GM23338 (cell line): ENCODE data around the gene TRAPPC2.

Experiments used
- CREB1 ChIP-seq: fragments of 250-450 bp; sonication (Bioruptor Pico); IDR thresholded peaks from 2 replicates; pipeline ENCODE4 v1.5.0; 2020; ENCODE audit warnings: low read depth, mild to moderate bottlenecking, moderate library complexity
- CTCF ChIP-seq, 2 experiments: fragments of 200-600 bp in 1 of 2; sonication (generic) in 1 of 2; conservative IDR thresholded peaks; 2 replicates each; pipeline versions ENCODE4 v1.5.1 to v1.6.1; 2016 to 2017; ENCODE audit warnings: antibody characterized with exemption in 2 of 2, low read depth in 2 of 2, mild to moderate bottlenecking in 2 of 2, moderate library complexity in 1 of 2
- EZH2 ChIP-seq: fragments of 200-600 bp; sonication (generic); IDR thresholded peaks from one replicate; pipeline ENCODE4 v1.8.0; 2017; ENCODE audit warnings: antibody characterized with exemption, mild to moderate bottlenecking, low read depth; ENCODE audit not compliant: unreplicated experiment
- EZH2phosphoT487 ChIP-seq: fragments of 200-600 bp; sonication (generic); IDR thresholded peaks from one replicate; pipeline ENCODE4 v1.8.1; 2018; ENCODE audit warnings: antibody characterized with exemption; ENCODE audit not compliant: unreplicated experiment
- JUNB ChIP-seq: IDR thresholded peaks from one replicate; pipeline ENCODE4 v1.6.1; 2016; ENCODE audit warnings: antibody characterized with exemption; ENCODE audit not compliant: unreplicated experiment
- NANOG ChIP-seq: IDR thresholded peaks from 2 replicates; pipeline ENCODE4 v1.6.1; 2016; ENCODE audit warnings: antibody characterized with exemption, borderline replicate concordance
- POLR2AphosphoS5 ChIP-seq: IDR thresholded peaks from 2 replicates; pipeline ENCODE4 v1.6.1; 2016; ENCODE audit warnings: antibody characterized with exemption, low read depth
- REST ChIP-seq: IDR thresholded peaks from one replicate; pipeline ENCODE4 v1.6.1; 2018; ENCODE audit warnings: antibody characterized with exemption; ENCODE audit not compliant: unreplicated experiment
- STAT1 ChIP-seq: IDR thresholded peaks from one replicate; pipeline ENCODE4 v1.6.1; 2016; ENCODE audit warnings: antibody characterized with exemption; ENCODE audit not compliant: unreplicated experiment
- TF ChIP-seq, protein P1 (sequence below): IDR thresholded peaks from 2 replicates; pipeline ENCODE4 v1.6.1; 2016; ENCODE audit warnings: antibody characterized with exemption

DNA sequence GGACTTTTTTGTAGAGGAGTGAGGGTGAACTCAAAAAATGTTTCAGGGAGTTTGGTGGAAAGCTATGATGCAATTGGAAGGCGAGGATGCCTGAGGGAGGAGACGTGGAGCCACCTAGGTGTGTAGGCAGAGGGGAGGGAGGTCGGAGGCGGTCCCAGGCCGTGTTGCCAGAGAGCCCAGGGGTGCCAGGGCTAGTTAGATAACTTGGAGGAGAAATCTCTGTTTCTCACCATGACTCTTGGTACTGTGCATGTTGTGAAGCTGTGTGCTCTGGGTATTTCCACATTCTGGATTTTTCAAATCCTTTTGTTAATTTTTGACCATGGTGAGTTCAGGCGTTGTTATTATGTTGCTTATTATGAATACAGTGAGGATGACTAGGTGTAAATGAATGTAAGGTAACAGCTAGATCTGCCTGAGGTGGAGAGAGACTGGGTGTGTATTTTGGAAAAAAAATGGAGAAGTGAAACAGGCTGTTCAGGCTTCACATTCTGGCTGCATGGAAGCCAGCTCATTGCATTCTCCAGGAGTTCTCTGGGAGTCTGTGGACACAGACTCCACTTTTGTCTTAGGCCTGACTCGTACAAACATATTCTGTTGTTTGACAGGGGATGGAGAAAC is 41.0 kb downstream of the TRAPPC2 start:
- no peak for TF ChIP-seq CTCF (conservative IDR thresholded peaks at IDR 0.05; ENCODE audit: low read depth in 2 of 2)
- TF ChIP-seq REST, result no peak
- TF ChIP-seq EZH2phosphoT487, result no peak
- TF ChIP-seq EZH2, result no peak
- TF ChIP-seq CREB1, result no peak
- TF ChIP-seq POLR2AphosphoS5, result no peak
- TF ChIP-seq JUNB, result no peak
- no peak for TF ChIP-seq NANOG
- no peak for TF ChIP-seq STAT1
- TF ChIP-seq, protein P1, sequence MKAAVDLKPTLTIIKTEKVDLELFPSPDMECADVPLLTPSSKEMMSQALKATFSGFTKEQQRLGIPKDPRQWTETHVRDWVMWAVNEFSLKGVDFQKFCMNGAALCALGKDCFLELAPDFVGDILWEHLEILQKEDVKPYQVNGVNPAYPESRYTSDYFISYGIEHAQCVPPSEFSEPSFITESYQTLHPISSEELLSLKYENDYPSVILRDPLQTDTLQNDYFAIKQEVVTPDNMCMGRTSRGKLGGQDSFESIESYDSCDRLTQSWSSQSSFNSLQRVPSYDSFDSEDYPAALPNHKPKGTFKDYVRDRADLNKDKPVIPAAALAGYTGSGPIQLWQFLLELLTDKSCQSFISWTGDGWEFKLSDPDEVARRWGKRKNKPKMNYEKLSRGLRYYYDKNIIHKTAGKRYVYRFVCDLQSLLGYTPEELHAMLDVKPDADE, result no peak
